ENCODE results near the gene P2RY2. TPM values are rescaled to one million over a fixed set of nuclear protein-coding genes. Genes with fewer than 3 reads are reported as not detected.

The P2RY2 gene
- total RNA-seq, 1 experiment from 2014 or later = 2.9 TPM

DNA sequence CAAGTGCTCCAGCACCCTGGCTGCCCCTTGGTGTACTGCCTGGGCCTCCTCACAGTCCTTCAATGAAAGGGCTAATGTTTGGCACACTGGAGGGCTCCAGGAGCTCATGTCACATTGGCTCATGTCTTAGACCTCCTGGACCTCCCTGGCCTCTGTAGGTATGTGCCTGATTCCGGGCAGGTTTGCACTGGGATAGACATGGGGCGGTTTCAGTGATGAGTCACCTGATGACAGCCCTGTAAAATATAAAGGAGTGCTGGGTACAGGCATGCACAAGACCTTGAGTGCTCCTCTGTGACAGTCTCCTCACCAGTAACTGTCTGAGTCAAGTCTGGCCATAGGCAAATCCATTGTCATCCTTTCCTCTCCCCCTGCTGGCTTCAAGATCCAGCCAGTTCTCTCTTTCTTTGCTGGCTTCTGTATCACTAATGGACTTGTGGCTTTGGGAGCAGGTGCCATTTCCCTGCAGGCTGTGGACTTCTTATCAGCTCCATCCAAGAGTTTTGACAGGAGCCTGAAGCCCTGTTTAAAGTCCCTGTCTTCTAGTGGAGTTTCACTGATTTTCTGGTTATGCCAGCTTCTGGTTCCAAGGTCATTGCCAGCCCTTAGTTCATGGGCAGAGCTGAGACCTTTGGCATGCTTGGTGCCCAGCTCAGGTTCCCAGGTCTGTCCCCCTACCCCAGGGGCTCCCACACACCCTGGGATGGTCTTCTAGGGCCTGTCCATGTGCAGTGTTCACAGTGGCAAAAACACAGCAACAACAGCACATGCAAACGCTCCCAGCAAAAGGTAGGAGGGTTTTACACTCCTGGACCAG is 22.7 kb upstream of the P2RY2 start:
- TF ChIP-seq FOSL1 (IDR thresholded peaks at IDR 0.05; ENCODE audit: low read depth) (peak; percentile 75), SP1 (IDR thresholded peaks at IDR 0.05; ENCODE audit: low read depth) (peak; percentile 63), SIN3A (IDR thresholded peaks at IDR 0.05; ENCODE audit: low read depth) (peak; percentile 63; the same call in 1 of the 2 replicates), JUND (IDR thresholded peaks at IDR 0.05) (peak; percentile 80), CBX3 (IDR thresholded peaks at IDR 0.05; ENCODE audit: low read depth) (no peak), EGR1 (IDR thresholded peaks at IDR 0.05; ENCODE audit: low read depth) (no peak), EZH2 (IDR thresholded peaks at IDR 0.05) (no peak), YY1 (IDR thresholded peaks at IDR 0.05; ENCODE audit: extremely low read depth, insufficient replicate concordance, low read depth, low read length) (peak; percentile 6), POLR2AphosphoS5 (IDR thresholded peaks at IDR 0.05; ENCODE audit: low read depth, low read length) (peak; percentile 42; the same call in 1 of the 2 replicates), EZH2phosphoT487 (IDR thresholded peaks at IDR 0.05; ENCODE audit: borderline replicate concordance) (no peak)
- TF ChIP-seq, protein P1, sequence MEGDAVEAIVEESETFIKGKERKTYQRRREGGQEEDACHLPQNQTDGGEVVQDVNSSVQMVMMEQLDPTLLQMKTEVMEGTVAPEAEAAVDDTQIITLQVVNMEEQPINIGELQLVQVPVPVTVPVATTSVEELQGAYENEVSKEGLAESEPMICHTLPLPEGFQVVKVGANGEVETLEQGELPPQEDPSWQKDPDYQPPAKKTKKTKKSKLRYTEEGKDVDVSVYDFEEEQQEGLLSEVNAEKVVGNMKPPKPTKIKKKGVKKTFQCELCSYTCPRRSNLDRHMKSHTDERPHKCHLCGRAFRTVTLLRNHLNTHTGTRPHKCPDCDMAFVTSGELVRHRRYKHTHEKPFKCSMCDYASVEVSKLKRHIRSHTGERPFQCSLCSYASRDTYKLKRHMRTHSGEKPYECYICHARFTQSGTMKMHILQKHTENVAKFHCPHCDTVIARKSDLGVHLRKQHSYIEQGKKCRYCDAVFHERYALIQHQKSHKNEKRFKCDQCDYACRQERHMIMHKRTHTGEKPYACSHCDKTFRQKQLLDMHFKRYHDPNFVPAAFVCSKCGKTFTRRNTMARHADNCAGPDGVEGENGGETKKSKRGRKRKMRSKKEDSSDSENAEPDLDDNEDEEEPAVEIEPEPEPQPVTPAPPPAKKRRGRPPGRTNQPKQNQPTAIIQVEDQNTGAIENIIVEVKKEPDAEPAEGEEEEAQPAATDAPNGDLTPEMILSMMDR (IDR thresholded peaks at IDR 0.05 in 2 of 3, conservative IDR thresholded peaks at IDR 0.05 in 1 of 3; ENCODE audit: borderline replicate concordance in 1 of 3, insufficient read depth in 1 of 3, low read depth in 2 of 3, low read length in 2 of 3) = 0 out of 6 replicates have a peak, but pooled peaks of 1 of the 3 experiments have one; percentile 28
- intact Hi-C loops (cut with micrococcal nuclease) = no loop called here
- Histone ChIP-seq H2AFZ (ENCODE audit: low read depth, low read length, poor library complexity, severe bottlenecking) (no peak overlapping the region), H4K20me1 (ENCODE audit: insufficient read depth) (no peaks in the 10 kb centered on the region), H3K27me3 (ENCODE audit: insufficient read depth, low read length) (no peaks in the 10 kb centered on the region), H3K4me2 (ENCODE audit: low read length) (peak overlapping the region; percentile 81), H3K9ac (ENCODE audit: low read length) (no peak overlapping the region), H3K9me3 (ENCODE audit: control insufficient read depth in 1 of 2, insufficient read depth in 1 of 2, low read depth in 1 of 2, low read length in 2 of 2) (no peaks in the 10 kb centered on the region), H3K9me2 (ENCODE audit: insufficient read depth) (no peaks in the 10 kb centered on the region), H3K36me3 (ENCODE audit: control insufficient read depth in 1 of 2, insufficient read depth in 2 of 2, low read length in 2 of 2) (no peaks in the 10 kb centered on the region), H3K4me3 (replicated peaks in 1 of 2; ENCODE audit: low read depth in 1 of 2, low read length in 2 of 2) (peak overlapping the region in 1 of 2 experiments; percentile 39; a peak in 1 of 4 replicates), H3K27ac (ENCODE audit: low read depth, low read length) (no peak overlapping the region), H3K4me1 (ENCODE audit: control insufficient read depth in 1 of 2, insufficient read depth in 2 of 2, low read length in 2 of 2) (peaks cover 34 to 71% of the 10 kb centered on the region in 2 experiments), H3K79me2 (ENCODE audit: insufficient read depth, low read length) (no peaks in the 10 kb centered on the region)
- BruUV-seq (replicated peaks) = no TSS peak
- ATAC-seq (peak; percentile 83), DNase-seq (ENCODE audit: low read depth, low spot score) (peak; percentile 67)
- ChIA-PET POLR2A (no interaction called here), RAD21 (ENCODE audit: low non-redundant PET in 1 of 2, low total read pairs in 2 of 2, uncharacterized antibody in 2 of 2, unreplicated experiment in 2 of 2) (interaction anchor here in 1 of 2 experiments (0.8 kb wide), 1 partner anchor 47 kb away, joined by 3 read pairs; no protein-coding TSS in a partner anchor), CTCF (interaction anchor here (2.9 kb wide), 1 partner anchor 41 kb away, joined by 13 read pairs; no protein-coding TSS in a partner anchor)

Measured in HCT116 (cell line).